NCI-H1436 (cell line): ENCODE measurements around the gene ELN.
"Not testable (repeated sequence)": the region's sequence is repeated elsewhere in the genome, so short reads cannot be mapped to it uniquely, and the experiment has no call there.

Experiments
- DNase-seq: peaks from one replicate; lab custom pipeline; 2025; lab: John Stamatoyannopoulos, UW

The ELN gene

GRCh38 chr7:74027683-74028320 is at the start of gene ELN:
TSS of gene ELN (plus strand) at chr7:74028173. CDS start at chr7:74028188, 15 bp downstream.
- no peak for DNase-seq

- peak; percentile 80 for DNase-seq
These were observed 49.1 kb upstream of the ELN start for GRCh38 chr7:73978661-73979563.

GRCh38 chr7:73979656-73980055 is 48.3 kb upstream of the ELN start:
- DNase-seq = not testable (repeated sequence)

GRCh38 chr7:73980206-73980605 is 47.8 kb upstream of the ELN start:
- no peak for DNase-seq

GRCh38 chr7:73981933-73982332 is 46.0 kb upstream of the ELN start:
- DNase-seq = no peak

GRCh38 chr7:73983437-73984164 is 44.4 kb upstream of the ELN start:
- DNase-seq = no peak

GRCh38 chr7:73984481-73985205 is 43.3 kb upstream of the ELN start:
- no peak for DNase-seq

- DNase-seq = no peak
These were observed 42.2 kb upstream of the ELN start for GRCh38 chr7:73985737-73986141.

- no peak for DNase-seq
These were observed 41.8 kb upstream of the ELN start for GRCh38 chr7:73986158-73986631.

- no peak for DNase-seq
These were observed 40.7 kb upstream of the ELN start for GRCh38 chr7:73987298-73987697.

- DNase-seq = no peak
These were observed 39.8 kb upstream of the ELN start for GRCh38 chr7:73988197-73988596.

GRCh38 chr7:73991522-73992100 is 36.4 kb upstream of the ELN start:
- DNase-seq = no peak

GRCh38 chr7:73992101-73992562 is 35.8 kb upstream of the ELN start:
- DNase-seq = no peak

- no peak for DNase-seq
These were observed 34.0 kb upstream of the ELN start for GRCh38 chr7:73994023-73994422.

GRCh38 chr7:73994761-73995160 is 33.2 kb upstream of the ELN start:
- no peak for DNase-seq

GRCh38 chr7:73995330-73995729 is 32.6 kb upstream of the ELN start:
- DNase-seq = no peak

GRCh38 chr7:73995821-73996511 is 32.0 kb upstream of the ELN start:
- DNase-seq = no peak

- DNase-seq = no peak
These were observed 30.9 kb upstream of the ELN start for GRCh38 chr7:73997056-73997455.

- no peak for DNase-seq
These were observed 28.1 kb upstream of the ELN start for GRCh38 chr7:73999664-74000435.
